IMR-90 (cell line): Measurements from ENCODE around the gene OR4D5. TPM values are rescaled to one million over a fixed set of nuclear protein-coding genes. Genes with fewer than 3 reads are reported as not detected.

Source experiments
- ATAC-seq: fragments of 200-7000 bp; cut with Tn5 transposase; 2 replicates; pipeline ENCODE4 v1.9.1; 2020; ENCODE audit warnings: low read depth, mild to moderate bottlenecking, moderate library complexity
- BruUV-seq: library from RNA; stranded (reverse); fragments of 400-500 nt; replicated peaks from 2 replicates; lab custom pipeline; 2021; lab: Mats Ljungman, UMichigan
- CTCF ChIA-PET: fragments of 300-600 bp; formaldehyde crosslinking; extraction: SDS; loops from one replicate; lab custom pipeline; 2021; ENCODE audit warnings: antibody characterized with exemption; lab: Yijun Ruan, JAX
- POLR2A ChIA-PET: fragments of 300-600 bp; sonication (Branson Sonifier 250); formaldehyde crosslinking; loops from one replicate; lab custom pipeline; 2022; ENCODE audit warnings: antibody characterized with exemption; ENCODE audit not compliant: unreplicated experiment; lab: Charles Lee
- DNase-seq: peaks from one replicate; pipeline ENCODE4 v3.0.0; 2013
- H2AFZ ChIP-seq: replicated peaks from 2 replicates; pipeline ENCODE3; 2013; ENCODE audit warnings: low read length, mild to moderate bottlenecking; ENCODE audit not compliant: poor library complexity
- H2AK5ac ChIP-seq: 2 replicates; pipeline ENCODE4 v1.6.1; 2013; ENCODE audit warnings: low read depth, low read length, inconsistent platforms
- H2AK9ac ChIP-seq: replicated peaks from 2 replicates; pipeline ENCODE3; 2013; ENCODE audit warnings: mild to moderate bottlenecking, low read depth, low read length, moderate library complexity; ENCODE audit not compliant: poor library complexity
- H2BK120ac ChIP-seq: 2 replicates; pipeline ENCODE4 v1.6.1; 2013; ENCODE audit warnings: low read depth, low read length, inconsistent platforms
- H2BK15ac ChIP-seq: 3 replicates; pipeline ENCODE4 v1.6.1; 2013; ENCODE audit warnings: low read depth, low read length, inconsistent platforms
- H2BK20ac ChIP-seq: 2 replicates; pipeline ENCODE4 v1.6.1; 2013; ENCODE audit warnings: low read depth, mild to moderate bottlenecking, inconsistent platforms, low read length, moderate library complexity
- H2BK5ac ChIP-seq: 2 replicates; pipeline ENCODE4 v1.6.1; 2013; ENCODE audit warnings: mild to moderate bottlenecking, low read depth, low read length, inconsistent platforms; ENCODE audit not compliant: poor library complexity, severe bottlenecking
- H3K14ac ChIP-seq: replicated peaks from 2 replicates; pipeline ENCODE4 v1.6.1; 2013; ENCODE audit warnings: low read depth, low read length, inconsistent platforms
- H3K18ac ChIP-seq: 2 replicates; pipeline ENCODE4 v1.6.1; 2013; ENCODE audit warnings: low read depth, low read length, control low read depth
- H3K23ac ChIP-seq: 2 replicates; pipeline ENCODE4 v1.6.1; 2013; ENCODE audit warnings: low read depth, low read length, inconsistent platforms
- H3K27ac ChIP-seq: 2 replicates; pipeline ENCODE4 v1.5.1; 2013; ENCODE audit warnings: mild to moderate bottlenecking, control low read depth, low read length; ENCODE audit not compliant: insufficient read depth
- H3K27me3 ChIP-seq: 2 replicates; pipeline ENCODE4 v1.6.1; 2013; ENCODE audit warnings: low read length; ENCODE audit not compliant: control insufficient read depth, insufficient read depth
- H3K36me3 ChIP-seq: 2 replicates; pipeline ENCODE4 v1.6.1; 2013; ENCODE audit warnings: low read length, mixed read lengths; ENCODE audit not compliant: control insufficient read depth, insufficient read depth
- H3K4ac ChIP-seq: 2 replicates; pipeline ENCODE4 v1.6.1; 2013; ENCODE audit warnings: low read depth, low read length, inconsistent platforms
- H3K4me1 ChIP-seq: 2 replicates; pipeline ENCODE4 v1.6.1; 2013; ENCODE audit warnings: low read length, mixed read lengths; ENCODE audit not compliant: control insufficient read depth, insufficient read depth
- H3K4me2 ChIP-seq: 2 replicates; pipeline ENCODE4 v1.6.1; 2013; ENCODE audit warnings: low read depth, mild to moderate bottlenecking, control low read depth, low read length, moderate library complexity
- H3K4me3 ChIP-seq: 2 replicates; pipeline ENCODE4 v1.5.1; 2013; ENCODE audit warnings: low read depth, mild to moderate bottlenecking, control low read depth, low read length, moderate library complexity; ENCODE audit not compliant: insufficient read depth
- H3K56ac ChIP-seq: 2 replicates; pipeline ENCODE4 v1.6.1; 2013; ENCODE audit warnings: low read length, inconsistent platforms; ENCODE audit not compliant: insufficient read depth; ENCODE audit errors: extremely low read depth
- H3K79me1 ChIP-seq, 2 experiments: 2 replicates each; pipeline ENCODE4 v1.6.1; 2013; ENCODE audit warnings: low read length in 2 of 2, inconsistent platforms in 1 of 2, low read depth in 1 of 2
- H3K9ac ChIP-seq: 2 replicates; pipeline ENCODE4 v1.6.1; 2013; ENCODE audit warnings: low read depth, low read length, control low read depth
- H3K9me1 ChIP-seq: 2 replicates; pipeline ENCODE4 v1.6.1; 2013; ENCODE audit warnings: low read length, inconsistent platforms; ENCODE audit not compliant: insufficient read depth
- H3K9me3 ChIP-seq: 2 replicates; pipeline ENCODE4 v1.6.1; 2013; ENCODE audit warnings: low read length; ENCODE audit not compliant: control insufficient read depth, insufficient read depth
- H4K20me1 ChIP-seq: 2 replicates; pipeline ENCODE4 v1.6.1; 2013; ENCODE audit warnings: low read length, inconsistent platforms; ENCODE audit not compliant: insufficient read depth
- H4K5ac ChIP-seq: 2 replicates; pipeline ENCODE4 v1.6.1; 2013; ENCODE audit warnings: mild to moderate bottlenecking, low read depth, low read length, control low read depth
- H4K8ac ChIP-seq, 2 experiments: 2 replicates each; pipeline ENCODE4 v1.6.1; 2013; ENCODE audit warnings: low read depth in 2 of 2, low read length in 2 of 2, control low read depth in 1 of 2, inconsistent platforms in 1 of 2
- H4K91ac ChIP-seq: 2 replicates; pipeline ENCODE4 v1.6.1; 2013; ENCODE audit warnings: low read depth, low read length, inconsistent platforms; ENCODE audit not compliant: insufficient read depth
- CTCF ChIP-seq: conservative IDR thresholded peaks from 2 replicates; pipeline ENCODE4 v1.5.1; 2012; ENCODE audit warnings: mild to moderate bottlenecking, low read depth, low read length, improper control_type of control experiment
- MAFK ChIP-seq: IDR thresholded peaks from 2 replicates; pipeline ENCODE4 v1.6.1; 2012; ENCODE audit warnings: low read depth, low read length, improper control_type of control experiment
- USF2 ChIP-seq: fragments of 150-350 bp; IDR thresholded peaks from 2 replicates; pipeline ENCODE4 v1.6.1; 2017; ENCODE audit warnings: mild to moderate bottlenecking, antibody characterized with exemption, low read length, low read depth
- dilution Hi-C: fragments of 300-500 bp; cut with HindIII; formaldehyde crosslinking; loops from one replicate; pipeline ENCODE4 v1.14.3; 2018; ENCODE audit warnings: low sequenced_read_pairs; ENCODE audit not compliant: unreplicated experiment
- in situ Hi-C: fragments of 300-500 bp; cut with MboI; formaldehyde crosslinking; loops from 3 replicates; pipeline ENCODE4 v1.14.3; 2019; ENCODE audit warnings: low sequenced_read_pairs, inconsistent platforms, mixed read lengths
- intact Hi-C: fragments of 100-400 bp; cut with micrococcal nuclease; formaldehyde crosslinking; loops from 2 replicates; pipeline ENCODE4 v1.10.0; 2022
- polyA plus RNA-seq, 3 experiments: library from polyadenylated mRNA; depleted of rRNA; stranded (reverse); fragments of >200 nt; gene quantifications; 2 replicates each; pipeline ENCODE4 v1.2.3, GENCODE V29; 2012; ENCODE audit warnings: low replicate concordance in 1 of 3
- total RNA-seq: library from RNA; depleted of rRNA; stranded (reverse); fragments of >200 nt; gene quantifications from 2 replicates; pipeline ENCODE4 v1.2.3, GENCODE V29; 2012

Gene OR4D5
- total and polyA plus RNA-seq, 2 of the 4 experiments (the other 2 are of a cell fraction) = not detected

- no peak overlapping the region for H2BK5ac ChIP-seq
- BruUV-seq = no TSS peak
- intact Hi-C loops = no loop called here
Observed at GRCh38 chr11:123956752-123957151, 17.3 kb downstream of the OR4D5 start.

More at GRCh38 chr11:123956752-123957151, 17.3 kb downstream of the OR4D5 start:
- ATAC-seq (no peak), DNase-seq (no peak)
- dilution Hi-C loops (no loop called here), in situ Hi-C loops (no loop called here)
- Histone ChIP-seq H3K4me3 (no peak overlapping the region), H3K18ac (no peak overlapping the region), H3K36me3 (no peaks in the 10 kb centered on the region), H2AK5ac (no peak overlapping the region), H3K9ac (no peak overlapping the region), H2AK9ac (no peak overlapping the region), H4K8ac (no peak overlapping the region), H3K27me3 (no peaks in the 10 kb centered on the region), H3K4ac (no peak overlapping the region), H2BK120ac (no peak overlapping the region), H3K9me3 (peaks cover 4% of the 10 kb centered on the region; the same call in 1 of the 2 replicates), H4K20me1 (no peaks in the 10 kb centered on the region), H3K9me1 (no peaks in the 10 kb centered on the region), H3K27ac (no peak overlapping the region), H2BK15ac (no peak overlapping the region), H4K91ac (no peak overlapping the region), H3K79me1 (no peaks in the 10 kb centered on the region), H3K4me2 (no peak overlapping the region), H3K14ac (no peak overlapping the region), H2AFZ (no peak overlapping the region), H3K23ac (no peak overlapping the region), H3K56ac (no peak overlapping the region), H3K4me1 (no peaks in the 10 kb centered on the region), H4K5ac (no peak overlapping the region), H2BK20ac (no peak overlapping the region)
- CTCF ChIA-PET = no interaction called here
- no peak for TF ChIP-seq USF2
- no peak for TF ChIP-seq CTCF
- no peak for TF ChIP-seq MAFK
- POLR2A ChIA-PET = no interaction called here
